HG03571 (cell line): ENCODE results near the gene RNF25.

Source experiments
- ATAC-seq: cut with Tn5 transposase; IDR thresholded peaks from one replicate; pipeline ENCODE4 v1.9.1; 2021; ENCODE audit not compliant: unreplicated experiment

Gene RNF25

DNA sequence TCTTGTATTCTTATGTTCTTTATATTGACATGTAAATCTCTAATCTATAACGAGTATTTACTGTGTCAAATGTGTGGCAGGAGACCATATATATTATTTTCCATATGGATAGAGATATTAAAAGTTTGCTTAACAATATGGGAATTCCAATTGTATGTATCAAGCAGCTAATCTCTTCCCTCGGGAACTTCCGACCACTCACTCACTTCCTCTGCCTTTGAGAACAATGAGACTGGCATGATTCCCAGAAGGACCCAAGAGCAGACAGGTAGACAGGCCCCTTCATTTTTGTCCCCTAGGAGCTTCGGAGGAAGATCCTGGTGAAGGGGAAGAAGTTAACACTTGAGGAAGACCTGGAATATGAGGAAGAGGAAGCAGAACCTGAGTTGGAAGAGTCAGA, 40.0 kb downstream of the RNF25 start:
- no peak for ATAC-seq

GRCh38 chr2:218627939-218628338, 43.9 kb downstream of the RNF25 start:
- no peak for ATAC-seq

- ATAC-seq, result no peak
Observed at GRCh38 chr2:218626369-218626768, 45.4 kb downstream of the RNF25 start.

DNA sequence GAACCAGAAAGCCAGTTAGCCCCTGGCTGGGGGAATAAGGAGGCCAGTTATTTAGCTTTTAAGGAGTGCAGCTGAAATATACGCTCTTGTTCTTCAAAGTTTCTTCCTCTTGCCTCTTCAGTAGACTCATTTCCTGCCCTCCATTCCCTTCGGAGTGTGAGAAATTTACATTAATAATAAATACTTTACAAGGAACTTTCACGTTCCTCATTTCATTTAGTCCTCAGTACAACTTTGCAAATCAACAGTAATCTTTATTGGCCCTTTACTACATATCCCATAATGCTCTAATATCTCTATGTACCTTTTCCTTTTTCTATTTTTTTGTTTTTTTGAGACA, 48.5 kb downstream of the RNF25 start:
- ATAC-seq, result no peak

GRCh38 chr2:218622606-218623365, 49.0 kb downstream of the RNF25 start:
- ATAC-seq, result no peak

DNA sequence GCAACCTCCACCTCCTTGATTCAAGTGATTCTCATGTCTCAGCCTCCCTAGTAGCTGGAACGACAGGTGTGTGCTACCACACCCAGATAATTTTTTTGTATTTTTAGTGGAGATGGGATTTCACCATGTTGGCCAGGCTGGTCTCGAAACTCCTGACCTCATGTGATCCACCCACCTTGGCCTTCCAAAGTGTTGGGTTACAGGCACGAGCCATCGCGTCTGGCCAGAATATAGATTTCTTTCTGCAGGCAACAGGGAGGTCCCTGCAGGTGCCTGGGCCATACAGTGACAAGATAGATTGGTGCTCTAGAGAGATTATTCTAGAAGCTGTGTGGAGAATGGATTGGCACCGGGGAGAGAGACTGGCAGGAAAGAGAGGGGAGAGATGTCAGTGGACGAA, 50.8 kb downstream of the RNF25 start:
- ATAC-seq, result no peak

DNA sequence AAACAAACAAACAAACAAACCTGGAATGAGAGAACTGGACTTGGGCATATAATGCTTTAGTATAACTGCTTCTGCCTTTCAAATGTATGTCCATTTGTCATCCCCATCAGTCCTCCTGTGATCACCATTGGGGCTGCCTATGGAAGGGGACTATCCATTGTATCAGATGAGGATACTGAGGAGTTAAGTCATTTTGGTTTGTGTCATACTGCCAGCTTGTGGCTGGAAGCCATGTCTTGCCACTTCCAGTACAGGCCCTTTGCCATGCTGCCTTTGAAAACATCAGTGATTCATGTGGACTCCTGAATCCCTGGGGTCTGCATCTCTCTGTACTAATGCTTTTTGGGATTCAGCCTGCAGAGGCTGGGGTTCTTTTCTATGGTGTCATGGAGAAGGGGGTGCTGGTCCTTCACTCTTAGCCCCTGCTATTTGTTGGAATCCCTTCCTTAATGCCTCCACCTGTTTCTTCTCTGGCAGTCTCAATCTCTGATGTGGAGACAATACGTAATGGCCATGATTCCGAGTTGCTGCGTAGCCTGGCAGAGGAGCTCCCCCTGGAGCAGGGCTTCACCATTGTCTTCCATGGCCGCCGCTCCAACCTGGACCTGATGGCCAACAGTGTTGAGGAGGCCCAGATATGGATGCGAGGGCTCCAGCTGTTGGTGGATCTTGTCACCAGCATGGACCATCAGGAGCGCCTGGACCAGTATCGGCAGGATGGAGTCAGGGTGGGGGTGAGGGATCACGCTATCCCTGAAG, 53.5 kb downstream of the RNF25 start:
- no peak for ATAC-seq

DNA sequence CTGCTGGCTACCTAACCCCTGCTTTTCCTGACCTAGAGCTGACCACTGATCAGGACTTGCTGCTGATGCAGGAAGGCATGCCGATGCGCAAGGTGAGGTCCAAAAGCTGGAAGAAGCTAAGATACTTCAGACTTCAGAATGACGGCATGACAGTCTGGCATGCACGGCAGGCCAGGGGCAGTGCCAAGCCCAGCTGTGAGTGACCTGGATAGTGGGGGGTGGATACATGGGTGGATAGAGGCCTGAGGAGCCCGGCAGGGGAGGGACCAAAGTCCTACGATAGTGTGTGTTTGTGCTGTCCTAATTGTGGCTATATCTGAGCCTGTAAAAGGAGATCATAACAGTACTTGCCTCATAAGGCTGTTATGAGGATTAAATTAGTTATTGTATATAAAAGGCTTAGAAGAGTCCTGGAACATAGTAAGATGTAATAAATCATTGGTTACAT, 55.9 kb downstream of the RNF25 start:
- no peak for ATAC-seq
